PC-3 (cell line): ENCODE data around the gene MOCS1. TPM values are rescaled to one million over a fixed set of nuclear protein-coding genes. Genes with fewer than 3 reads are reported as not detected.

Experiments used
- ATAC-seq: fragments of 200-7000 bp; cut with Tn5 transposase; 2 replicates; pipeline ENCODE4 v1.9.1; 2020; ENCODE audit warnings: mild to moderate bottlenecking, moderate library complexity
- BruUV-seq: library from RNA; stranded (reverse); fragments of 400-500 nt; replicated peaks from 2 replicates; lab custom pipeline; 2021; lab: Mats Ljungman, UMichigan
- CTCF ChIA-PET: fragments of 300-600 bp; sonication (Branson Sonifier 250); formaldehyde crosslinking; loops from one replicate; lab custom pipeline; 2022; ENCODE audit warnings: antibody characterized with exemption; lab: Charles Lee
- POLR2A ChIA-PET: fragments of 300-600 bp; sonication (Branson Sonifier 250); formaldehyde crosslinking; loops from one replicate; lab custom pipeline; 2022; ENCODE audit warnings: antibody characterized with exemption; ENCODE audit not compliant: unreplicated experiment; lab: Charles Lee
- DNase-seq: peaks from one replicate; pipeline ENCODE4 v3.0.0-alpha.2; 2015
- H2AFZ ChIP-seq: fragments of 300-600 bp; sonication (generic); 2 replicates; pipeline ENCODE4 v1.6.0; 2016; ENCODE audit warnings: antibody characterized with exemption, low read length
- H3F3A ChIP-seq: fragments of 300-600 bp; sonication (generic); one replicate; pipeline ENCODE4 v1.6.0; 2017; ENCODE audit warnings: antibody characterized with exemption, low read length, control low read depth, mild to moderate bottlenecking; ENCODE audit not compliant: unreplicated experiment
- H3K27ac ChIP-seq: fragments of 300-600 bp; sonication (generic); 2 replicates; pipeline ENCODE4 v1.5.1; 2016; ENCODE audit warnings: mild to moderate bottlenecking, low read length
- H3K27me3 ChIP-seq: fragments of 300-600 bp; sonication (generic); 2 replicates; pipeline ENCODE4 v1.6.1; 2016; ENCODE audit warnings: low read length, mixed read lengths
- H3K36me3 ChIP-seq: fragments of 300-600 bp; sonication (generic); 2 replicates; pipeline ENCODE4 v1.6.1; 2016; ENCODE audit warnings: low read depth, mixed run types, low read length, mixed read lengths
- H3K4me1 ChIP-seq: fragments of 300-600 bp; sonication (generic); 2 replicates; pipeline ENCODE4 v1.5.1; 2016; ENCODE audit warnings: low read length; ENCODE audit not compliant: insufficient read depth
- H3K4me2 ChIP-seq: fragments of 300-600 bp; sonication (generic); 2 replicates; pipeline ENCODE4 v1.6.0; 2016; ENCODE audit warnings: low read length
- H3K4me3 ChIP-seq: fragments of 300-600 bp; sonication (generic); 2 replicates; pipeline ENCODE4 v1.5.1; 2016; ENCODE audit warnings: mild to moderate bottlenecking, low read length, mixed read lengths
- H3K79me2 ChIP-seq: fragments of 300-600 bp; sonication (generic); 2 replicates; pipeline ENCODE4 v1.6.1; 2017; ENCODE audit warnings: low read length, mixed read lengths
- H3K9ac ChIP-seq: fragments of 300-600 bp; sonication (generic); 2 replicates; pipeline ENCODE4 v1.6.0; 2016; ENCODE audit warnings: mild to moderate bottlenecking, low read length
- H3K9me2 ChIP-seq: fragments of 300-600 bp; sonication (generic); replicated peaks from 2 replicates; pipeline ENCODE4 v1.6.1; 2016; ENCODE audit warnings: mixed run types, low read length, mixed read lengths
- H3K9me3 ChIP-seq: fragments of 300-600 bp; sonication (generic); 2 replicates; pipeline ENCODE4 v1.6.1; 2016; ENCODE audit warnings: low read length, mixed read lengths
- H4K20me1 ChIP-seq: fragments of 300-600 bp; sonication (generic); 2 replicates; pipeline ENCODE4 v1.6.1; 2016; ENCODE audit warnings: low read length, mixed read lengths
- EZH2 ChIP-seq: fragments of 300-600 bp; sonication (generic); IDR thresholded peaks from one replicate; pipeline ENCODE4 v1.6.1; 2017; ENCODE audit warnings: antibody characterized with exemption, mild to moderate bottlenecking, low read length; ENCODE audit not compliant: unreplicated experiment
- EZH2phosphoT487 ChIP-seq: fragments of 300-600 bp; sonication (generic); IDR thresholded peaks from 2 replicates; pipeline ENCODE4 v1.6.1; 2018; ENCODE audit warnings: mild to moderate bottlenecking, antibody characterized with exemption, low read length, borderline replicate concordance
- intact Hi-C: fragments of 100-400 bp; cut with micrococcal nuclease; formaldehyde crosslinking; loops from 2 replicates; pipeline ENCODE4 v1.9.0; 2023
- total RNA-seq: library from RNA; depleted of rRNA; stranded (reverse); fragments of >200 nt; gene quantifications from 2 replicates; pipeline ENCODE4 v1.2.3, GENCODE V29; 2014
- TF ChIP-seq, protein P1 (sequence below): fragments of 300-600 bp; sonication (generic); conservative IDR thresholded peaks from 2 replicates; pipeline ENCODE4 v1.5.1; 2017; ENCODE audit warnings: antibody characterized with exemption, low read depth, mild to moderate bottlenecking, low read length

Gene MOCS1
- total RNA-seq, 1 experiment from 2014 or later = 6.0 TPM

DNA sequence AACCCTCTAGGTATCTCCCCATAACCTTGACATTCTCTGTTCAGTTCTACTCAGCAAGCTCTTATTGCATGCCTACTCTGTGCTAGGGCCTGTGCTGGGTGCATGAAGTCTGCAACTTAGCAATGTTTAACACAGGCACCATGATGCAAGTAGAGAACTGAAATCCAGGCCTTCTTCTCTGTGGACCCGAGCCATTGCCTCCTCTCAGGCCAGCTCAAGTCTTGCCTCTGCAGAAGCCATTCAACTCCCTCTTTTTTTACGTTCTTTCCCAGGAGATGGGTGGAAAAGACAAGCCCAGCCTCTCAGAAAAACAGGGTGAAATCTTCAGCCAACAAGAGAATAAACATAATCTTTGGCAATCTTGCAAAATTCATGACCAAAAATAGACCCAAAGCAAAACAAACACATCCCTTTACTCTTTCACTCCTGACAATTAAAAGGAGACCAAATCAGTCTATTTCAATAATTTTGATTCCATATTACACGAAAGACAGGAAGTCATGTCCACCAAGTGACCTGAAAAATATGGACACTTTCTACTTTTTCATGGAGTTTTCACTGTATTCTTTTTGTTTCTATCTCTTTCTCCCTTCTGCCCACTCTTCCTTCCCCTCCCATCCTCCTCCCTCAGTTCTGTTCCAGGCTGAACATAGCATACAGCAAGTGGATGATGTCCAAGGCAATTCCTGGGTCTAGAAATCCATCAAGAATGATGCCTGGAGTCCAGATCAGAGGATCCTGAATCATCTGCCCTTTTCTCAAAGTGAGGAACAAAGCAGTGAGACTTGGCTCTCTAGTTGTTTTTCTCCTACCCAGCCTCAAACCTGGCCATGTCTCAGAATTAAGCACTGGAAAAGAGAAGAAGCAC lies 45.4 kb upstream of the MOCS1 start:
- TF ChIP-seq EZH2phosphoT487 (no peak), EZH2 (no peak)
- TF ChIP-seq, protein P1, sequence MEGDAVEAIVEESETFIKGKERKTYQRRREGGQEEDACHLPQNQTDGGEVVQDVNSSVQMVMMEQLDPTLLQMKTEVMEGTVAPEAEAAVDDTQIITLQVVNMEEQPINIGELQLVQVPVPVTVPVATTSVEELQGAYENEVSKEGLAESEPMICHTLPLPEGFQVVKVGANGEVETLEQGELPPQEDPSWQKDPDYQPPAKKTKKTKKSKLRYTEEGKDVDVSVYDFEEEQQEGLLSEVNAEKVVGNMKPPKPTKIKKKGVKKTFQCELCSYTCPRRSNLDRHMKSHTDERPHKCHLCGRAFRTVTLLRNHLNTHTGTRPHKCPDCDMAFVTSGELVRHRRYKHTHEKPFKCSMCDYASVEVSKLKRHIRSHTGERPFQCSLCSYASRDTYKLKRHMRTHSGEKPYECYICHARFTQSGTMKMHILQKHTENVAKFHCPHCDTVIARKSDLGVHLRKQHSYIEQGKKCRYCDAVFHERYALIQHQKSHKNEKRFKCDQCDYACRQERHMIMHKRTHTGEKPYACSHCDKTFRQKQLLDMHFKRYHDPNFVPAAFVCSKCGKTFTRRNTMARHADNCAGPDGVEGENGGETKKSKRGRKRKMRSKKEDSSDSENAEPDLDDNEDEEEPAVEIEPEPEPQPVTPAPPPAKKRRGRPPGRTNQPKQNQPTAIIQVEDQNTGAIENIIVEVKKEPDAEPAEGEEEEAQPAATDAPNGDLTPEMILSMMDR = no peak
- Histone ChIP-seq H3K27ac (no peak overlapping the region), H3K9me3 (no peaks in the 10 kb centered on the region), H4K20me1 (no peaks in the 10 kb centered on the region), H3K79me2 (no peaks in the 10 kb centered on the region), H3K27me3 (no peaks in the 10 kb centered on the region), H3K4me1 (no peaks in the 10 kb centered on the region), H3K4me3 (no peak overlapping the region), H3F3A (no peaks in the 10 kb centered on the region), H2AFZ (no peak overlapping the region), H3K9me2 (no peaks in the 10 kb centered on the region), H3K36me3 (no peaks in the 10 kb centered on the region), H3K9ac (no peak overlapping the region), H3K4me2 (no peak overlapping the region)
- intact Hi-C loops = loop anchor here (5.0 kb wide), 1 partner anchor 868 kb away; no protein-coding TSS in a partner anchor
- ChIA-PET POLR2A (no interaction called here), CTCF (no interaction called here)
- no TSS peak for BruUV-seq
- ATAC-seq = no peak
- DNase-seq = no peak

DNA sequence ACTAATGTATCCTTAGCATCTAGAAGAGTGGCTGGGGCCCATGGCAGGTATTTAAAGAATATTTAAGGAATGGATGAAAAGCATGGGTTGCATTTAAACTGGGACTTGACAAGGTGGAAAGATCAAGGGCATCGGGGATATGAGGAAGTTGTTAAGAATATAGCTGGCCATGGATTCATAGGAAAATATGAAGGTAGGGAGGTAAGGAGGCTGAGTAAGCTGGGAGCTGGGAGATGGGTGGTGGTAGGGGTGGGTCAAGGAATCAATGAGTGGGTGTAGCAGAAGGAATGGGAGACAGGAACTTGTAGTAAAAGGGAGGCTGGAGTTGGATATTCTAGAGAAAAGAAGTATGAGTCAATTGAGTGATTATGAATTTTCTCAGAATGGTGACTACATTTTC lies 44.0 kb upstream of the MOCS1 start:
- H3F3A ChIP-seq = no peaks in the 10 kb centered on the region
- intact Hi-C loops = no loop called here

More for the DNA sequence above, 44.0 kb upstream of the MOCS1 start:
- H2AFZ ChIP-seq = no peak overlapping the region
- H3K4me2 ChIP-seq = no peak overlapping the region
- ATAC-seq (no peak), DNase-seq (no peak)
- no peaks in the 10 kb centered on the region for H3K27me3 ChIP-seq
- no peaks in the 10 kb centered on the region for H3K9me3 ChIP-seq
- no peak overlapping the region for H3K4me3 ChIP-seq
- H3K4me1 ChIP-seq = no peaks in the 10 kb centered on the region
- TF ChIP-seq, protein P1 = no peak
- no peak for TF ChIP-seq EZH2
- TF ChIP-seq EZH2phosphoT487 = no peak
- H3K79me2 ChIP-seq = no peaks in the 10 kb centered on the region
- H3K27ac ChIP-seq = no peak overlapping the region
- POLR2A ChIA-PET = no interaction called here
- no peaks in the 10 kb centered on the region for H4K20me1 ChIP-seq
- BruUV-seq = no TSS peak
- no peaks in the 10 kb centered on the region for H3K9me2 ChIP-seq
- no peaks in the 10 kb centered on the region for H3K36me3 ChIP-seq
- H3K9ac ChIP-seq = no peak overlapping the region
- CTCF ChIA-PET = no interaction called here
